CD4-positive, alpha-beta T cell treated with Interleukin-4 for 1 hour (primary cell): ENCODE measurements around the gene CHMP1B.
"Not testable (repeated sequence)": the region's sequence is repeated elsewhere in the genome, so short reads cannot be mapped to it uniquely, and the experiment has no call there.

Experiments used
- DNase-seq, 2 donors: peaks; one replicate each; pipeline ENCODE4 v3.0.0-alpha.2; 2020 to 2022

Gene CHMP1B

GRCh38 chr18:11842562-11842961 is 8.7 kb upstream of the CHMP1B start:
- no peak for DNase-seq

GRCh38 chr18:11844436-11844835 is 6.8 kb upstream of the CHMP1B start:
- no peak for DNase-seq

- no peak for DNase-seq
Measured at GRCh38 chr18:11845654-11846053, 5.6 kb upstream of the CHMP1B start.

GRCh38 chr18:11847811-11848210 is 3.4 kb upstream of the CHMP1B start:
- no peak for DNase-seq

GRCh38 chr18:11849279-11849678 is 1.9 kb upstream of the CHMP1B start:
- DNase-seq, result no peak

- peak; percentile 70 to 79 for DNase-seq
Measured at GRCh38 chr18:11849841-11850634, 1.2 kb upstream of the CHMP1B start.

GRCh38 chr18:11850821-11851145 is 430 bp upstream of the CHMP1B start:
- DNase-seq, result peak in 1 of 2 donors; percentile 81

- DNase-seq, result peak; percentile 59 to 62
Measured at GRCh38 chr18:11851806-11852337, 659 bp downstream of the CHMP1B start.

- not testable (repeated sequence) for DNase-seq
Measured at GRCh38 chr18:11854554-11854953, 3.3 kb downstream of the CHMP1B start.

GRCh38 chr18:11857177-11857887 is 6.1 kb downstream of the CHMP1B start:
- DNase-seq, result peak in 1 of 2 donors; percentile 74

- DNase-seq, result no peak
Measured at GRCh38 chr18:11859282-11859830, 8.1 kb downstream of the CHMP1B start.

- peak in 1 of 2 donors; percentile 29 for DNase-seq
Measured at GRCh38 chr18:11859903-11860407, 8.7 kb downstream of the CHMP1B start.

GRCh38 chr18:11860594-11861450 is 9.6 kb downstream of the CHMP1B start:
- no peak for DNase-seq

GRCh38 chr18:11861583-11862288 is 10.5 kb downstream of the CHMP1B start:
- DNase-seq, result no peak

GRCh38 chr18:11862468-11863137 is 11.4 kb downstream of the CHMP1B start:
- DNase-seq, result no peak

- DNase-seq, result no peak
Measured at GRCh38 chr18:11864471-11864870, 13.3 kb downstream of the CHMP1B start.

- no peak for DNase-seq
Measured at GRCh38 chr18:11865071-11865470, 13.9 kb downstream of the CHMP1B start.

GRCh38 chr18:11866329-11866728 is 15.1 kb downstream of the CHMP1B start:
- DNase-seq, result no peak

GRCh38 chr18:11866764-11867163 is 15.6 kb downstream of the CHMP1B start:
- no peak for DNase-seq

- no peak for DNase-seq
Measured at GRCh38 chr18:11868230-11868629, 17.0 kb downstream of the CHMP1B start.

- peak in 1 of 2 donors; percentile 10 for DNase-seq
Measured at GRCh38 chr18:11871501-11871900, 20.3 kb downstream of the CHMP1B start.
